M059J (cell line): Measurements from ENCODE around the gene SHCBP1. TPM values are rescaled to one million over a fixed set of nuclear protein-coding genes. Genes with fewer than 3 reads are reported as not detected.

Source experiments
- total RNA-seq: library from RNA; depleted of rRNA; stranded (reverse); fragments of >200 nt; shearing (Covaris generic); gene quantifications from 2 replicates; pipeline ENCODE4 v1.2.3, GENCODE V29; 2014; rRNA removed

The SHCBP1 gene
- total RNA-seq, 1 experiment from 2014 or later = 62.4 TPM

Other genes starting within 250 kb of the SHCBP1 start
- gene VPS35, start 67.8 kb upstream of the SHCBP1 start, total RNA-seq = 96.9 and 129 TPM in 2 replicates
- 44.9 and 60.6 TPM in 2 replicates for gene ORC6, start 68.3 kb upstream of the SHCBP1 start, total RNA-seq
- gene MYLK3, start 127.0 kb upstream of the SHCBP1 start, total RNA-seq = 0.32 TPM in 1 of 2 replicates, not detected in the other
- 19.7 and 21.6 TPM in 2 replicates for gene C16orf87, start 209.8 kb upstream of the SHCBP1 start, total RNA-seq